RWPE1 (cell line): ENCODE measurements around the gene CEP83.

ENCODE experiments used
- CTCF ChIA-PET: fragments of 350-600 bp; sonication (Branson Sonifier 250); formaldehyde crosslinking; extraction: SDS; loops from one replicate; lab custom pipeline; 2021; lab: Yijun Ruan, JAX
- POLR2A ChIA-PET: fragments of 400-600 bp; formaldehyde crosslinking; extraction: SDS; loops from one replicate; lab custom pipeline; 2020; ENCODE audit warnings: antibody characterized with exemption; ENCODE audit not compliant: low non-redundant PET; lab: Yijun Ruan, JAX
- DNase-seq: peaks from one replicate; pipeline ENCODE4 v3.0.0; 2012; ENCODE audit warnings: low spot score
- H3K27ac ChIP-seq: fragments of 450-650 bp; 2 replicates; pipeline ENCODE4 v1.5.1; 2017
- CTCF ChIP-seq: fragments of 450-650 bp; conservative IDR thresholded peaks from 2 replicates; pipeline ENCODE4 v1.5.1; 2017; ENCODE audit warnings: low read depth, mild to moderate bottlenecking

The CEP83 gene

GRCh38 chr12:94374124-94374523, 85.5 kb downstream of the CEP83 start:
- CTCF ChIA-PET: no interaction called here
- POLR2A ChIA-PET: no interaction called here
- TF ChIP-seq CTCF: no peak
- no peak for DNase-seq
- H3K27ac ChIP-seq: no peak overlapping the region

- no peak for TF ChIP-seq CTCF
- H3K27ac ChIP-seq: no peak overlapping the region
- DNase-seq: no peak
- CTCF ChIA-PET: no interaction called here
- POLR2A ChIA-PET: no interaction called here
Observed at GRCh38 chr12:94372461-94372860, 87.2 kb downstream of the CEP83 start.

GRCh38 chr12:94362653-94363052, 97.0 kb downstream of the CEP83 start:
- DNase-seq: no peak
- TF ChIP-seq CTCF: no peak
- ChIA-PET POLR2A (no interaction called here), CTCF (no interaction called here)
- no peak overlapping the region for H3K27ac ChIP-seq

- no peak overlapping the region for H3K27ac ChIP-seq
- DNase-seq: no peak
- ChIA-PET POLR2A (no interaction called here), CTCF (no interaction called here)
- TF ChIP-seq CTCF: no peak
Observed at GRCh38 chr12:94359761-94360160, 99.9 kb downstream of the CEP83 start.

- CTCF ChIA-PET: no interaction called here
- no peak for DNase-seq
- H3K27ac ChIP-seq: no peak overlapping the region
- TF ChIP-seq CTCF: no peak
- POLR2A ChIA-PET: no interaction called here
Observed at GRCh38 chr12:94353130-94353529, 106.5 kb downstream of the CEP83 start.

GRCh38 chr12:94340573-94340972, 119.1 kb downstream of the CEP83 start:
- POLR2A ChIA-PET: no interaction called here
- no peak for DNase-seq
- TF ChIP-seq CTCF: no peak
- CTCF ChIA-PET: no interaction called here
- H3K27ac ChIP-seq: no peak overlapping the region
